NCI-H345 treated with DMSO at 0.1 percent for 48 hours (cell line): ENCODE measurements around the gene PEF1.

Experiments
- DNase-seq: peaks from one replicate; lab custom pipeline; 2025; ENCODE audit not compliant: unreplicated experiment; lab: John Stamatoyannopoulos, UW

Gene PEF1

GRCh38 chr1:31644560-31645273 is at the start of gene PEF1:
TSS of gene PEF1 (minus strand) at chr1:31644876. CDS start at chr1:31644864, 12 bp downstream.
- peak; percentile 95 for DNase-seq

GRCh38 chr1:31693231-31693630 is 48.6 kb upstream of the PEF1 start:
- DNase-seq = no peak

DNA sequence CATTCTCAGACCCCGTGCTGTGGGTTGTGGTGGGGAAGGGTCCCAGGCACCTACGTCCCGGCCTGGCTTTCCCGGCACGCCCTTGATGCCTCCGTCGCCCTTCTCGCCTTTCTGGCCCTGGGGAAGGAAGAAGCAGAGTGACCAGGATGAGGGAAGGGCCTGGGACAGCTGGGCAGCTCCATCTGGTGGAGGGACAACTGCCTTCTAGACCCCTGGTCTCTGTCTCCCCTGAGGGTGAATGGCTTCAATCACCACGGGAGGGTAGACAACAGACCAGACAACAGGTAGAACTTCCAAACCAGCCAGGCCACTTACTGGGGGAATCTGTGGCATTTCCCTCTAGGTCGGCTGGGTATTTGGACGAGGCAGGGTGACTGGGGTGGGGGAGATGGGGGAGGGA is 47.3 kb upstream of the PEF1 start:
- no peak for DNase-seq

- no peak for DNase-seq
These were observed 46.8 kb upstream of the PEF1 start for GRCh38 chr1:31691446-31691845.

DNA sequence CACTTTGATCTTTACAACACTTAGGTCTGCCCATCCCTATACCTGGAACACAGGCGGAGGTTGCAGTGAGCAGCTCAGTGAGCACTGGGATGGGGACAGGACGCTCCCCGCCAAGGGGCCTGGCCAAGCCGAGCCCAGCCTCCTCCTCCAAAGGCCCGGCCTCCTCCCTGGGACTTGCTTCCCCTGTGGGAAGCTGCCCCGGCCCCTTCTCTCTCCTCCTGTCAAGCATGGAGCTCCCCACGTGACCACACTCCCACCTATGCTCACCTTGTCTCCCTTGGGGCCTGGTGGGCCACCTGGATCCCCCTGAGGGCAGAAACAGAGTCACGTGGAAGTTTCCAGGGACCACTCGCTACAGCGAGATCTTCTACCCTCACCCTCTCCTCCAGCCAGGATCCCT is 46.2 kb upstream of the PEF1 start:
- no peak for DNase-seq

- no peak for DNase-seq
These were observed 45.2 kb upstream of the PEF1 start for GRCh38 chr1:31689854-31690253.

DNA sequence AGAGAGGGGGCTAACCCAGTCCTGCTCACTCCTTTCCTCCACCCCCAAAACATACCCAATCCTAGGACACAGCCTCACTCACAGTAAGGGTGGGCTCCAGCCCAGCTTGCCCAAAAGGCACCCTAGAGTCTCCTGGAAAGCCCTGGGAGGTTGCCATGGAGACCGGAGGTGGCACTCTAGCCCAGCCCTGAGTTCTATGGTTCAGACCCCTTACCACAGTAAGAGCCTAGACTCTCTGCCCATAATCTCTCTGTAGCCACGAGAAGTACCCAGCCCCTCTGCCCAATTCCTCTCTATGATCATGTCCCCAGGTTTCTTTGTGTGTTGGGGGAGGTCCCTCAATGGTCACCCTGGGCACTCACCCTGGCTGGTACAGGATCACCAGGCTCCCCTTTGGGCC is 44.7 kb upstream of the PEF1 start:
- DNase-seq = no peak

DNA sequence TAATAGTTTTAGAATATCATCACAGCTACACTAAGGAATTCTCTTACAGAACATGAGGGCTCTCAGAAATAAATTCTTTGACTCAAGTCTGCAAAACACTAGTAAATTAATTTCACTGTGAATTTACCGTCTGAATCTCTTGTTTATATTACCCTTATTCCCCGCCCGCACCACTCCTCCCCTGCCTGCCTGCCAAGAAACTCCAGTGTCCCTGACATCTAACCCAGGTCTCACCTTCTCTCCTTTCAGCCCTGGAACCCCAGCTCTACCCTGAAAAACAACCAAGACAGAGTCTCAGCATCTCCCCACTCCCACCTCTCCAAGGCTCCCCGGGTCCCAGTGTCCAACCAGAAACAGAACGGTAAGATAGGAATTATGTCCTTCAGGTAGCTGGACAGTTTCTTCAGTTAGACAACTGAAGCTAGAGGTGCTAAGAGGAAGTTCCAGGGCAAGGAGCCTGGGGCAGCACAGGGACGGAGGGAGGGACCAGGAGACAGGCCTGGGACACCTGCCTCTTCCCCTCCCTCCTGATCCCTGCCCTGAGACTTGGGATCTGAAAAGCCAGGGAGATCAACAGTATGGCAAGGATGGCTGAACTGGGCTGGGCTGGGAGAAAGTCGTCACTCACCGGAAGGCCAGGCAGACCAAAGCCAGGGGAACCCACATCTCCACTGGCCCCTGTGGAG is 43.7 kb upstream of the PEF1 start:
- DNase-seq = no peak

DNA sequence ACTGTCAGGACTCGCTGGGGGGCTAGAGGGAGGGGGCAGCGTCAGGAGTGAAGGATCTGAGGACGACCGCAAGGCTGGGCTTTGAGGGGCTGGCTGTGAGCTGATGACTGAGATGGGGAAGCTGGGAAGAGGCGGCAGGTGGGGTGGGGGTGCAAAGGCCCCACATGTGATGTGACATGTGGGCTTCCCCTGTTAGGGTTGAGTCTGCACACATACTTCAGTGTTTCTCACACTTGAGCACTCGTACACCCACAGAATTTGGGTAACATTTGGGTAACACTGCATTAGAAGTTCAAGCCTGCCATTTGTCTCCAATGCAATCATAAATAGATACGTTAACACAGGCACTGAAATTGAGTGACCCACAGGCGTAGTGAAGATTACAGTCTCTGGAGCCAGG is 42.9 kb upstream of the PEF1 start:
- DNase-seq = no peak

DNA sequence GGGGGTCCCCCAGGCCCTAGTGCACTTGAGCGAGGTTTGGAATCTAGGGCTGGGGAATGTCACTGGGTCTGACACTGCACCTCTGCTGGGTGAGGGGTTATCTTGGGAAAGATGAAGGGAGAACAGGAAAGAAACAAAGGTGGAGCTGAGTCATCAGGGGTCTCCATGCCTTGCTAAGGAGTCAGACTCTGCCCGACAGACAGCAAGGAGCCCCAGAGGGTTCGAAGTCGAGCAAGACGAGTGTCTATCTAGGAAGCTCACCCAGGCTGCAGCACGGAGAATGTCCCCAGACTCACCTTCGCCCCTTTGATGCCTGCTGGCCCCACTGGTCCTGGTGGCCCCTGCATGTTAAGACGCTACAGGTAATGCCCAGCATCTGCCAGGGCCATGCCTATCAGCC is 41.1 kb upstream of the PEF1 start:
- no peak for DNase-seq

DNA sequence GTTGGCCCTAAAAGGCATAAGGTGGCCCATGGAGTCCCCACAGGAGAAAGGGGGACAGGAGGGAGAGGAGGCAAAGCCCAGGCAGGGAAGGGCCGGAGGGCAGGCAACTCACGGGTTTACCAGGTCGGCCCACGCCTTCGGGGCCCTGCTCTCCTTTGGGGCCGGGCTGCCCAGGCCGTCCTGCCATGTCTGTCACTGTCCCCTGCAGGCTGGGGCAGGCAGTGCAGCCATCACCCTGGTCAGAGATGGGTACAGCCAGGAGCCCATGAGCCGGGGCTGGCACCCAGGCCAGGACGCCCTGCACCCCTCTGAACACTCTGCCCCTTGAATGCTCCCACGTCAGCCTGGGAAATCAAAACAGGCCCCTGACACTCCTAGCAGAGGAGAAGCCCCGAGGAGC is 39.3 kb upstream of the PEF1 start:
- no peak for DNase-seq

- DNase-seq = no peak
These were observed 36.7 kb upstream of the PEF1 start for GRCh38 chr1:31681415-31681814.

DNA sequence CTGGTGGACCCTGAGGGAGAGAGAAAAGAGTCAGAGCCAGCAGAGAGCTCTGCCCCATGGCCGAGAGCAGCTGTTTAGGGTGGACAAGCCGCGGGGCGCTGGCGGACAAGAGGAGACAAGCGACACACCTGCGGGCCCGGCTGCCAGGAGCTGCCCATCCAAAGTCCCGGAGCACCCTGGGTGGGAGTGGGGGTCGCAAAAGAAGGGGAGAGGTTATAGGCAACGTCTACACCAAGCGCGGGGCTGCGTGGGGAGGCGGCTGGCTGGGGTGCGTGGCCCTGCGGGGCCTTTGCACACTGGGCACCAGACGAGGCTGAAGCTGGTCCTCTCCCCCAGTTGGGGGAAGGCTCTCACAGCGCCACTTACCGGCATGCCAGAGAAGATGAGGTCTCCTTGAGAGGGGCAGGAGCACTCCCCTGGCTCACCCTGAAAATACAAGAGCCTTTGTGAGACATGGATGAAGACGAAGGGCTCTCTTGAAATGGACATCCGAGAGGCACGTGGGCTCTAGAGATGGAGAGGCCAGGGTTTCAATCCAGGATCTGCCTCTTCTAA is 35.1 kb upstream of the PEF1 start:
- no peak for DNase-seq

GRCh38 chr1:31679091-31679490 is 34.4 kb upstream of the PEF1 start:
- no peak for DNase-seq

DNA sequence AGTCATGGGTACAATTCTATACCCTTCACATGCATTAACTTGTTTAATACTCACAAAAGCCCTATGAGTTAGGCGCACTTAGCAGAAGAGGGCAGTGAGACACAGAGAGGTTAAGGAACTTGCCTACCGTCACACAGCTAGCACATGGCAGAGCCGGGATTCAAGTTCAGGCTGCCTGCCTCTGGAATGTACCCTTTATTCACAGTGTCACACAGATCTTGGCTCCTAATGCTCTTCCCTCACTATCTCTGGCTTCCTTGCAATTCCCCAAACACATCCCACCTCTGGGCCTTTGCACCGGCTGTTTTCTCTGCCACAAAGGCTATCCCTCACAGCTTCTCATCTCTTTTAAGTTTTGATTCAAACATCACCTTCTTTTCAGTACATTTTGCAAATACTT is 34.0 kb upstream of the PEF1 start:
- DNase-seq = no peak

DNA sequence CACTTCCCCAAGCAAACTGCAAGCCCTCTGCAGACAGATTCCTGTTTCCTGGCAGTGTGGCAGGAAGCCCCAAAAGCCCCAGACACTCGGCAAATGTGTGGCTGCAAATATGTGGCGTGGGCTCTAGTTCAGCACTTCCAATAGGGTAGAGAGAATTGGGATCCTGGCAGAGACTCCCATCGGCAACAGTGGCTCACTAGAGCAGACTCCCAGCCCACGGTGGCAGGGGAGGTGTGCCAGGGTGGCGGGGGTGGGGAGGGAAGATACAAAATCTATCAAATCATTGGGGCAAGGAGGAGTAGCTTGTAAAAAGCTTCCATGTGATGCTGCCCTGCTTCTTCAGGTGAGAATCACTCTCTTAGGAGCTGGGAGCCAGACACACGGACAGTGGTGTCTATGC is 33.3 kb upstream of the PEF1 start:
- DNase-seq = no peak

DNA sequence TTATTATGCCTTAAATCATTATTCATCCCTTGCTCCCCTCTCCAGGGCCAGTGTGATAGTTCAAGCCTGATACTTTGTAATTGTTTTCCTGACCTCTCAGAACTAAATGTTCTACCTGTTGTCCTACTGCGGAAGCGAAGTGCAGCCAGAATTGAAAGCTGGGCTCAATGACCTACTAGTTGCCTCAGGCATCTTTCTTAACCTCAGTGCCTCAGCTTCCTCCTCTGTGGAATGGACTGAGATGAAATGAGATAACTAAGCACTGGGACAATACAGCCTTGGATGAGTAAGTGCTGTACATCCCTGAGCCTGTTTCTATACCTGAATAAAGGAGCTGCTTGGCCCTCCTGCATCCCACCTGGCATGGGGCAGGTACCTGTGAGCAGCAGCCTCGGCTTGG is 32.7 kb upstream of the PEF1 start:
- no peak for DNase-seq

GRCh38 chr1:31675756-31676155 is 31.1 kb upstream of the PEF1 start:
- no peak for DNase-seq

- DNase-seq = no peak
These were observed 30.5 kb upstream of the PEF1 start for GRCh38 chr1:31675161-31675560.

DNA sequence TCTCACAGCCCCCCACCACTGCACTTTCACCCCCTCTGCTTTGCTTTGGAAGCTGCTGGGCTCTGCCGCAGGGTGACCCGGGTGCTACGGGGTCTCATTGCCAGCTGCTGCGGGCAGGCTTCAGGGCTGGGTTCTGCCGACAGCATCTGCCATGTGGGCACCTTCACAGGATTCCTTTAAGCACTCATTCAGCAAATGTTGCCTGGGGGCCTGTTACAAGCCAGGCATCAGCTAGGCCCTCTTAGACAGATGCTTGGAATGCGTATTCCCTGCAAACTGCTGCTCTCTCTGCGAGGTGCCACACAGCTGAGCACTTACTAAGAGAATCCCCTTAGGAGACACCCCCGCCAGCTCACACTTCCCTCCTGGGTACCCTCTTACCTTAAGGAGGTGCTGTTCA is 29.9 kb upstream of the PEF1 start:
- DNase-seq = no peak

GRCh38 chr1:31673433-31673832 is 28.8 kb upstream of the PEF1 start:
- DNase-seq = no peak

DNA sequence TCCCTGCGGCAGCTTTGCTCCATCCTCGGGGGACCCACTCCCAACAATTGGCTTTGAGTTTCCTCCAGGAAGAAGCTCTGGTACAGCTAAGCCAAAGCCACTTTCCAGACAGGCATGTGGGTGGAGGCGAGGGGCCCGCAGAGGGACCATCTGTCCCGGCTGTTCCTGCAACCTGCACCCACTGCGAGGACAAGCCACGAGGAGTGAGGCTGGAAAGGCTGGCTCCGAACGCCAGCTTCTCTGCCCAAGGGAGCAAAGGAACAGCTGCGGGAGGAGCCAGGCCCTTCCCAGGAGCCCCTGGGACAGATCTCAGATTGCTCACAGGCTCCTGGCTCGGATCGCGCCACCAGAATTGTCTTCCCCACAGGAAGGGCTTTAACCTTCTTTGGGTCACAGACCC is 28.3 kb upstream of the PEF1 start:
- DNase-seq = no peak
